Measurements from ENCODE around the gene WDFY2.
"Not testable (repeated sequence)": the region's sequence is repeated elsewhere in the genome, so short reads cannot be mapped to it uniquely, and the experiment has no call there.

The WDFY2 gene

DNA sequence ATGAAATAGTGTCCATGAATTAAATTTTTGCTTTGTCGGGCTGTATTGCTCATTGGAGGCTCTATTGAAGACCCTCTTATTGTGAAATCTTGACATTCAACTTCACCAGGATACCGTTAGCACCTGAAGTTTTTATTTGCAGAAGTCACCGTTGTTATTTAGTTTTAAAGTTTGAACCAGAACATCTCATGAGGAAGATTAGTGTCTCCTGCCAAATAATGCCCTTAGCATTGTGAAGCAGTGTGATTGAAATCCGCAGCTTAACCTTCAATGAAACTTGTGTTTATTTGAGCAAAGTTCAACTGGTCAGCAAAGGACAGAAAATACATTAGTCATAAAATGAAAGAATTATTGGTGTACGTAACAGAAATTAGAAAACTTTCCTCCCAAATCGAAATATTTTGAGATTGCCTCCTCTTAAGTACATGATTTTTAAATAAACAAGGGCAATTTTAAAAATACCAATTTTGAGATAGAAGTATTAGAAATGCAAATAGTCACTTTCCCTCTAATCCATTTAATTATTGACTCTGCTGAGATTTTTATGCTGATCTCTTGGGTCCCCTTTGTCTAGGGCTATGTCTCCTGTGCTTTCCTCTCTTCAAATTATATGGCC, 84.4 kb downstream of the WDFY2 start:
- no peak for DNase-seq

DNA sequence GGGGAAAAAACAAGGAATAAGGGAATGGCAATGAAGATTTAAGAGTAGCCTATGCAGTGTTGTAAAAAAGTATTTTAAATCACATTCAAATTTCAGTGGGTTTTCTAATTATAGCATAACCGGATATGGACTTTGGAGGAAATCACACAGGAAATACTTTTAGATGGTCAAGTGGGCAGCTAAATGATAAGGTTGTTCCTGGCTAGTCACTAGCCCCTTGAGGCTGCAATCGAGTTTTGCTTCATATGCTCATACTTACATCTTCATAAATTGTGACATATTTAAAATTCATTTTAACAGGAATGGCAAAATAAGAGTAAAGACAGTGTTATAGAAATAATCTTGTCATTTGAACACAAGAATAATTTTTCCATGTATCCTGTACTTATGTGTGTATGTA, 88.9 kb downstream of the WDFY2 start:
- no peak for DNase-seq

DNA sequence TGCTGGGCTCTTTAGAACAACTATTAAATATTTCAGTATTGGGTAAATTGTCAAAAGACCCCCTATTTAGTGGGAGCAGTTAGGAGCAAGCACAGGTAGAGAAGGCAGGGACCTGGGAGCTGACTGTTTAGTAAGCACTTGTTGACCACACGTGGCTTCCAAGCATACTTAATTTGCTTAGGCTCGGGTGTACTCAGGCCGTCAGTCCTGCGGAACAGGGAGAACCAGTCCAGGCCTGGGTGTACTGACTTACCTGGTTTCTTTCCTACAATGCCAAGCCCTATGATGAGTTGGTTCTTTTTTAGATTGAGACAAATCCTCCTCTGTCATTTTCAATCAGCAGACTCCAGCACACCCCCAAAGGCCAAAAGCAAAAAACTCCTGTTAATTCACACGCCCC, 90.0 kb downstream of the WDFY2 start:
- DNase-seq = no peak

DNA sequence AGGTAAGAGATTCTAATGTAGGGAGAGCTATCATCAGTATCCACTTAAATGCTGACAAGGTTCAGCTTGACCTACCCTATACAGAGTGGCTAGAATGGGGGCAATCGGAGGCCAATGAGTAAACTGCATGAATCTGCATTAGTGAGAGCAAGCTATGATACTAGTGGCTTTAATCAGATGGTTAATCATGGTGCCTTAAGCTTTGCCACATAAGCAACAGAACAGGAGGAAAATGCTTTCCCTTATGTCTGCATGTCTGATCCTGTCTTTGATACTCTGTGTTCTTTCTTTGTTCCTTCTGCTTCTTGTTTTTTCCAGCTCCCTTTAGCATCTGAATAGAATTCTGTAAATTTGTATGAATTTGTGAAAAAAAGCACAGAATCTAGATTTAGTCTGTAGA, 91.1 kb downstream of the WDFY2 start:
- no peak for DNase-seq

DNA sequence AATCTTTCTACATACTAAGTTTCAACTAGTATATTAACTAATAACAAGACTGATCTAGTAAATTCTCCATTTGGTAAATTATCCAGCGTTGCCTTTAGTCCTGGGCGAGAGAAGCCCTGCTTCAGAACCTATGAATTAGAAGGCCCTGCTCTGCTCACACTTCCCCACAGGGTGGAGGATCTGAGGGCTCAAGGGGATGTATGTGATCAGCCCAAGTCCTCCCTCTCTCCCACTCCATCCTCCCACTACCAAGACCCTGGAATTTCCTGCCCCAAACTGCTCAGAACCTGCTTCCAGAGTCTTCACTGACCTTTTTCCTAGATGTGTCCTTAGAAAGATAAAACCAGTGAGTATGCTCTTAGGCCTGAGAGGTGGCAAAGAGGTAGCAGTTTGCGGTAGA, 91.6 kb downstream of the WDFY2 start:
- no peak for DNase-seq

DNA sequence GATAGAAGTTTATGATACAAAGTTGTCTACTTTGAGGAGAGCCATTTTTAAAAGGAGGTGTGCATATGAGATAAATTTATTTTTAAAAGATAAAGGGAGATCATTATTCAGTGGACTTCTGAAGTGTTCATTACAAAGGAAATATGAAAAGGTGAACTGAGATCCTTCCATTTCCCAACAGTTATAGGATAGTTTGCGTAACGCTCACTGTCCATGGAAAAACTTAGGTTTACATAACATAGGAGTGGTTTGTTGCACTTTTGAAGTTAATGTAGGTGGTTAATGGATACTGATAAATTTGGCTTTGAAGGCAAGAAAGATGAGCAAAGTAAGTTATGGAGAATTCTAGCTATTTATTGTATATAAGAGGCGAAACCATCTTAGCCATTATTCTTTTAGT, 92.5 kb downstream of the WDFY2 start:
- no peak for DNase-seq

DNA sequence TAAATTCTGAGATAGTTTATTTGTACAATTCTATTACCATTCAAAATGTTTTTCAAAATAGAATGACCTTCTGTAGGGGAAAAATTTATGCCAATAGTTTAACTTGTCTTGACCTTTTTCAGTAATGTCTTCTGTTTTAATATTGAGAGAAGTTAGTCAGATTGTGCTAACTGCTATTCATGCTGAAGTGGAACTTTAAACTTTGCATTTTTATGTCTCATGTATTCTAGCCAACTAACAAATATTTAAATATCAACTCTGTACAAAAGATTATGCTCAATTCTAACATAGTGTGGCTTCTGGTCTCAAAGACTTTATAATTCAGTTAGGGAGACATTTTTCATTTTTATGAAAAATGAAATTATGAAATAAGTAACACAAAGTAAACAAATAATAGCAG, 94.2 kb downstream of the WDFY2 start:
- no peak for DNase-seq

DNA sequence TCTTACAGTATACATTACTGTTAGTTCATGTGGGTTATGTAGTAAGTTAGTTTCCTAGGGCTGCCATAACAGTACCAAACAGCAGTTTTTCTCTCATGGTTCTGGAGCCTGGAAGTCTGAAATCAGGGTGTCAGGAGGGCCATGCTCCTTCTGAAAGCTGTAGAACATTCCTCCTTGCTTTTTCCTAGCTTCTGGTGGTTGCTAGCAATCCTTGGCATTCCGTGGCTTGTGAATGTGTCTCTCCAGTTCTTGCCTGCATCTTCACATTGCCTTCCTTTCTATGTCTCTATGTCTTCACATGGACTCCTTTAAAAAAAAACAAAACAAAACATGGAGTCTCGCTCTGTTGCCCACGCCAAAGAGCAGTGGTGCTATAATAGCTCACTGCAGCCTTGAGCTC, 95.4 kb downstream of the WDFY2 start:
- no peak for DNase-seq

DNA sequence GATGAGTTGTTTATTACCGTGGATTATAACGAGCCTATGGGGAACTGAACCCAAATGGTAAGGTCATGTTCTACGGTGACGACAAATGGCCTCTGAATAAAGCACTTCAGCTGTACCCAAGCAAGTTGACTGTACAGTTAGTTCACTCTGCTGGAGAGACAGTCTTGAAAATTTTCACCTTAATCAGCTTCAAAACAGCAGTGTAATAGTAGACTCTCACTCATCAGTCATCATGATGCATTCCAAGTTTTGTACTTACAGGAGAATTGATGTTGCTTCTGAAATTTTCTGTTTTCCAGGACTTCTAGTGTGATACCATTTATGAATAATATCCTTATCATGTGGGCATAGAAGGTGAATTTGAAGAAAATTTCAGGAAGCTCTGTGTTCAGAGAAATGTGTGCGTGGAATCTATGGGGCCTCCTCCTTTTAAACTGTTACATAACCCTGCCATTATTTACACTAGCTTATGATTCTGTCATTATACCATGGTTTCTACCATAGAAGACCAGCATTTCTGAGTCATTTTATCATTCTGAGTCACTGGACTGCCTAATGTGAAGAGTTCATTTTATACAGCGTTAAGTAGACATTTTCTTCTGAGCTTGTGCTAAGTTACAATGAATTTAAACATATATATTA, 96.9 kb downstream of the WDFY2 start:
- DNase-seq = no peak

DNA sequence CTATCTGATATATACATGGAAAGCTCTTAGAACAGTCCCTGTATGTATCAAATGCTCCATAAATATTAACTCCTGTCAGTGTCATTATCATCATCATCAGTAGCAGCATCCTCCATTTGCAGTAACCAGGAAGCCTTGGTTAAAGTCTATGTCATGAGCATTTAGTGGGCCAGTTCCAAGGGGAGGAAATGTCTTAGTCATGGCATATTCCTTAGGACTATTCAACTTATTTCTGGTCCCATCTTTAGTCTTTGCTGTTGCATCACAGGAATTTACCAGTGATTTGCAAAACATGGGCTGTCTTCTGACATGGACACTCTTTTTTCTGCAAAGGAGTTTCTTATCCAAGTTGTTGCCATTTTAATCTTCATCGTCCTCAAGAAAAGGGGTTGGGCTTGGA, 98.4 kb downstream of the WDFY2 start:
- DNase-seq = no peak

DNA sequence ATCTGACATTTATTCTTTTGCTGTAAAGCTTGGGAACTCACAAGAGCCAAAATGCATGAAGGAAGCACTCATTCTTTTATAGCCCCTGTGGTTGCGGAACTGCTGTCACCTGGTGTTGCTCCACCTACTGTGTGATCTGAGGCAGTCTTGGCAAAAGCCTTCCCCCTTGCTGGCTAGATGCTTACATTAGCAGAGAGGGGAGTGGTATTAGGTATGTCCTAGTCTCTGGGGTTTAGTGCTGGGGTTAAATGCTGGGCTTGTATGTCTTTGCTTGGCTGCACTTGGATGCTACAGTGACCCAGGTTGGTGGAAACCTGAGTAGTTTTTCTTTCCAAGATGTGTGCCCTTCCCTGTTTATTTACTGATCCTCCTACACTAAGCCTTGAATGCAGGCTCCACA, 99.3 kb downstream of the WDFY2 start:
- DNase-seq = no peak

DNA sequence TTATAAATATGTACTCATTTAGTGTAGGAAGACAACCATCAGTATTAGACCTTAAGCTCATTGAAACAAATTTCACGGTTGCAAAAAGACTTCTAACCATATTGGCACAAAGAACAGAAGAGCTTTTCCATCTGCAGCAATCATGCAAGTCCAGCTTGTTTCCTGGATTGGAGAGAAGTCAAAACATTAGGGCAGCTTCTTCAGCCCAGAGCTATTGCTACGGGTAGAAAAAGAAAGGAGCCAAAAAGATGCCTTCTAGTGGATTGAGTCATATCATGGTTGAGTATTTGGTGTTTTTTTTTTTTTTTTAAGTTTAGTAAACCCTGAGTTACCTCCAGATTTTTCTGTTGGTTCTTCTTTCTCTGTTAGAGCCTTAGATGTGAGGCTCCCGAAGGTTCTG, 99.8 kb downstream of the WDFY2 start:
- DNase-seq = no peak

DNA sequence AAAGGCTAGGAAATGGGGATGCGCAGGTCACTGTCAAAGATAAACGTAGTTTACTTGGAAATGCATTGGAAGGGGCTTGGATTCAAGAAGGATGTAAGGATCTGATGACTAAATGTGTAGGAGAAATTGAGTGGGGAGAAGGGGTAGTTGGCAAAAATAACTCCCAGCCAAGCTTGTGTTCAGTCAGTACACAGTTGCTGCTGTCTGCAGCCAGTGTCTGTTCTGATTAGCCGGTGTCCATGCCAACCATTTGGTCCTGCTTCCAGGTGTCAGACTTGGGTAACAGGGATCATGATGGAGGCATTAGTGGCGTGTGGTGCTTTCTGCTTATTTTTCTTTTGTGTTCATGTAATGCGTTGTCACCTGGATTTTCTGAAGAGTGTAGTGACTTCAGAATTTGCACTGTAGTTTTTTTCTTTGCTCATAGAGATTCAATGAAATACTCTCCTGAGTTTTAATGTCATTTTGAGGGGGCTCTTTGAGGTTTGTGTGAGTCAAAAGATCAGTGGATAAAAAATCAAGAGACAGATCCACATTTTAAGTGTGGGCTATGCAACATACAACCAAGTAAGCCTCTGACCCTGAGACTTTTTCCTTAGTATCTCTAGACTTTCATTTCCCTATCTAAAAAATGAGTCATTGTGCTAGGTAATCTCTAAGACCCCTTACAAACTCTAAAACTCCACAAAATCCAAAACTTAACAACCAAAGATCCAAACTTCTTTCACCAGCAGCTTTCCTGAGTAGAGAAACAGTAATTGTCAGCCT, 103.9 kb downstream of the WDFY2 start:
- DNase-seq = no peak

DNA sequence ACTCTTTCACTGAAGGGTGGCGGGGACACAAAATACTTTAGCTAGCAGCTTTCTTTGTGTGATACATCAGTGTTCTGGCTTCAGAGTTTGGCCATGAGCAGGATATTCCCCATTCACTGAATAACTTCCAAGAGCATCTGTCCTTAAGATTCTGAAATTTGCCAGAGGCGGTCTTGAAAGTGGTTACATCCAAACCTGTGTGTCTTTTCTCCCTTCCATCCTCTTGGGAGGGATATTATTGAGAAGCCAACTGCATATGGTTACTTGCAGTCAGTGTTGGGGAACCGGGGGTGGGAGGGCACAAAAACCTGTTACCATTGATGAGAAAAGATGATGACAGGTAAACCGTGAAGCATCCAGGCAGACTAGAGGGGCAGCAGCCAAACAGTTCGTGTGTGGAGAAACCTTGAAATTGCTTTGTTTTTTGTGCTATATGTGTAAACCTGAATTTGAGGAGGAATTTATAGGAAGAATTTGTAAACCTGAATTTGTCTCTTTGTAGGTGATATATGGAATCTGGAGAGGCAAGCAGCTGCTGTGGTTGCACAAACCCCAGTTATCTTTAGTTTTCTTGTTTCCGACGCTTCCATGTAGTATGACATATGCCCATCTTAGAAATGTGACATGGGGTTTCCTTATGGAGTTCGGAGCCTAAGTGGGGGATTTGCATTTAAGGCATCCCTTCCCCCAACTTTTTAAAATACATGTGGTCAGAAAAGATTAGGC, 104.8 kb downstream of the WDFY2 start:
- no peak for DNase-seq

DNA sequence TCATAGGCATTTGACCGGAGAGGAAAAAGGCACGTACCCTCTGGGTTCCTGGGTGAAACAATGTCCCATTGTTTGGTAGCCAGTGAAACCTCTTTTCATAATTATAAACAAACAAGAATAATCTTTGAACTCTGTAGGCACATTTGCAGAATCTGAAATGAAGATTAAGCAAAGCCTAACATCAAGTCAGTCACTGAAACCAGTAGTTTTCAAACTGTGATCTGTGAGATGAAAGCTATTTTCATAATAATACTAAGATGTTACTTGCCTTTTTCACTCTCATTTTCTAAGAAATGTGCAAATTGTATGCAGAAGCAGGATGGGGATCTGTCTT, 105.4 kb downstream of the WDFY2 start:
- no peak for DNase-seq

DNA sequence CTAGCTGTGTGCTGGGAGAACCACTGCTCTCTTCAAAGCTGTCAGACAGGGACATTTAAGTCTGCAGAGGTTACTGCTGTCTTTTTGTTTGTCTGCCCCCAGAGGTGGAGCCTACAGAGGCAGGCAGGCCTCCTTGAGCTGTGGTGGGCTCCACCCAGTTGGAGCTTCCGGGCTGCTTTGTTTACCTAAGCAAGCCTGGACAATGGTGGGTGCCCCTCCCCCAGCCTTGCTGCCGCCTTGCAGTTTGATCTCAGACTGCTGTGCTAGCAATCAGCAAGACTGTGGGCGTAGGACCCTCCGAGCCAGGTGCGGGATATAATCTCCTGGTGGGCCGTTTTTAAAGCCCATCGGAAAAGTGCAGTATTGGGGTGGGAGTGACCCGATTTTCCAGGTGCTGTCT, 111.4 kb downstream of the WDFY2 start:
- not testable (repeated sequence) for DNase-seq

DNA sequence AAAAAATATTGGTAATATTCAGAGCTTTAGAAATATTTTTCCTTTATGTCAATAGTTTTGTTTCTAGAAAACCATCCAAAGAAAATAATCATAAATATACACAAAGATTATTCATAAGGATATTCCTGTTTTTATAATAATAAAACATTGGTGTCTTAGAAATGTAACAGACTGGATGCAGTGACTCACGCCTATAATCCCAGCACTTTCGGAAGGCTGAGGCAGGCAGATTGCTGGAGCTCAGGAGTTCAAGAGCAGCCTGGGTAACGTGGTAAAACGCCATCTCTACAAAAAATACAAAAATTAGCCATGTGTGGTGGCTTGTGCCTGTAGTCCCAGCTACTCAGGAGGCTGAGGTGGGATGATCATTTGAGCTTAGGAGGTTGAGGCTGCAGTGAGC, 112.9 kb downstream of the WDFY2 start:
- no peak for DNase-seq

DNA sequence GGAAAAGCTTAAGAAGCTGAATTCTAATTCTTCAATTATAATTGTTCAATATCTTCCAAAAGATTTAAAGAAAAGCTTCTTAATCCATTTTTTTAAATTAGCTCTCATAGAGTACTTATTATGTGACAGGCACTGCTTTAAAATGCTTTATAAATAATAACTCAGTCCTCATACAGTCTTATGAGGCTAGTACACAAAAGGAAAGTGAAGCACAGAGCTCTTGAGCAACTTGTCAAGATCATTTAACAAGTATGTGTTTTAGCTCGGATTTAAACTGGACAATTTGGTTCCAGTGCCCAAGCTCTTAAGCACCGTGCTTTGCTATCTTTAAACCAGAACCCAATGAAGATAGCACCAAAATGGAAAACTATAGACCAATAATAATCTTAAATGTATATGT, 113.6 kb downstream of the WDFY2 start:
- no peak for DNase-seq

DNA sequence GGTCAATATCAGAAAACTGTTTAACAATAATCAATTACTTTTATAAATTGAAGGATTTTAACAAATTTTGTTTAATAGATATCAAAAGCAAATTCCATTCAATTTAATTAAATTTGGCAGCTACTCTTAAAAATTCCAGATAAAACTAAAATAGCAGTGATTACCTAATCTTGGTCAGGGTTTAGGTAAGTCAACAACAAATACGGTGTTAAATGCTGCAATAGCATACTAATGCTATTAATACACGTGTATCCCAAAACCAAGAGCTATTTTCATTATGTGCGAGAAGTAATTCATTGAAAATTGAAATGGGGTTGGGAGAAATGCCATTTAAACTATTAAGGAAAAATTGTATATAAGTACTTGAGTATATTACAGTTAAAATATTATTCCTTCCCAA, 114.1 kb downstream of the WDFY2 start:
- DNase-seq = no peak

DNA sequence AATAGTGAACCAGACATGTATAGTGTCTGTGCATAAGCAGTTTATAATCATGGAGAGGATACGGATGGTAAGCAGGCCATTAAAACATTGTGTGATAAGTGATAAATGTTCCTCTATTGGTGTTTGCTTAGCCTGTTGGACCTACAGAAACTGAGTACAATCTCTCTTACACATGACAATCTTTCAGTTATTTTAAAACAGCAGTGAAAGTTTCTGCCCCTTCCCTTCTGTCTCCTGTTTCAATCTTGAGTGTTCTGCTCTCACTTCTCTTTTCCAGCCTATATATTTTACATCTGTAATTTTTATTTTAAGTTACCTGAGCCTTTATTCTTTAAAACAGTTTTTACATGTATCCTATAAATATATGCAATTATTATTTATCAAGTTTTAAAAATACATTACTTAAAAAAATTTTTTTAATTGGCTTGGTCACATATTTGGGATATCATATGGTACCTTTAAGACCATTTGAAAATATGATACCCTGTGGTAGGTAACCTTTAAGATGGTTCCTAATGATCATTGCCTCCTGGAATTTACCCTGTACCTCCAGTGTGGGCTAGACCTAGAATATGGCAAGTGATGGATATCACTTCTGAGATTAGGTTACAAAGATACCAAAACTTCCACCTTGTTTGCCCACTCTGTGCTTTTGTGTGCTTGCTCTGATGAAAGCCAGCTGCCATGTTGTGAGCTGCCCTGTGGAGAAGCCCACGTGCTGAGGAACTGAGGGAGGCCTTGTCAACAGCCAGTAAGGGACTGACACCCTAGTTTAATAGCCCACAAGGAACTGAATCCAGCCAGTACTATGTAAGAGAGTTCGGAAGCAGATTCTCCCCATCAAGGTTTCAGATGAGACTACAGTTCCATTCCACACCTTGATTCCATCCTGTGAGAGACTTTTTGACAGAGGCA, 120.4 kb downstream of the WDFY2 start:
- DNase-seq = no peak

DNA sequence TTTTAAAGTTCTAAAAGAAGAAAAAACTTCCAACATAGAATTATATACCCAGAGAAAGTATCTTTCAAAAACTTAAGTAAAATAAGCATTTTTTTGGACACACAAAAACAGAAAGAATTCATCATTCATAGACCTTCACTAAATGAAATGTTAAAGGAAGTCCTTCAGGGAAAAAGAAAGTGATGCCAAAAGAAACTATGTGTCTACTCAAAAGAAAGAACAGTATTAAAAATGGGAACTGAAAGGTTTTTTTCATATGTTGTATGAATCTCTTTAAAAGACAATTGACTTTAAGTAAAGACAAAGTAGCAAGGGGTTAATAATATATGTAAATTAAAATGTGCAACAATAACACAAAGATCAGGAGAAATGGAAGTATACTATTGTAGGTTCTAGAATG, 123.2 kb downstream of the WDFY2 start:
- no peak for DNase-seq

DNA sequence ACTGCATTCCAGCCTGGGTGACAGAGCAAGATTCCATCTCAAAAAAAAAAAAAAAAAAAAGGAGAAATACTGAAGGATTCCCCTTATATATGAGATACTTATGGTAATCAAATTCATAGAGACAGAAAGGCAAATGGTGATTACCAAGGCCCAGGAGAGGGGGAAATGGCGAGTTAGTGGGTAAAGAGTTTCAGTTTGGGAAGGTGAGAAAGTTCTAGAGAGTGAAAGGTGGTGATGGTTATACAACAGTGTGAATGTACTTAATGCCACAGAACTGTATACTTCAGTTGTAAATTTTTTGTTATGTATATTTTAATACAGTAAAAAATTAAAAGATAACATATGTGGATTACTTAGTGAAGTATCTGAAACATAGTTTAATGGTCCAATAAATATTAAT, 129.5 kb downstream of the WDFY2 start:
- DNase-seq = no peak

DNA sequence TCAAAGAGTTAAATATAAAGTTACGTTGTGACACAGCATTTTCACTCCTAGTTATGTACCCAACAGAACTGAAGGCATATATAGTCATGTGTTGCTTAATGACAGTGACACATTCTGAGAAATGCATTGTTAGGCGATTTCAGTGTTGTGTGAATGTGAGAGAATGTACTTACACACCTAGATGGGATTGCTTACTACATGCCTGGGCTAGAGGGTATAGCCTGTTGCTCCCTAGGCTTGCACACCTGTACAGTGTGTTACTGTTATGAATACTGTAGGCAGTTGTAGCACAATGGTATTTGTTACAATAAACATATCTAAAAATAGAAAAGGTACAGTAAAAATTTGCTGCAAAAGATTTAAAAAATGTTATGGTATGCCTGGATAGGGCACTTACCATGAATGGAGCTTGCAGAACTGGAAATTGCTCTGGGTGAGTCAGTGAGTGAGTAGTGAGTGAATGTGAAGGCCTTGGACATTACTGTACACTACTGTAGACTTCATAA, 130.5 kb downstream of the WDFY2 start:
- DNase-seq = no peak
